ENCODE results near the gene ARHGEF37.
A peak's percentile ranks its signal among the peaks of the same experiment; 100 is the strongest.

ARHGEF37 gene

GRCh38 chr5:149636861-149637246, 55.6 kb downstream of the ARHGEF37 start:
- Histone ChIP-seq H3K79me2 (ENCODE audit: insufficient read depth, low read length) (no peaks in the 10 kb centered on the region), H3K27me3 (ENCODE audit: insufficient read depth, low read length, poor library complexity, severe bottlenecking) (no peaks in the 10 kb centered on the region), H3K4me1 (ENCODE audit: insufficient read depth, low read length, poor library complexity, severe bottlenecking) (no peaks in the 10 kb centered on the region), H3K4me3 (ENCODE audit: low read length, poor library complexity, severe bottlenecking) (no peak overlapping the region), H3K36me3 (ENCODE audit: insufficient read depth, low read length) (no peaks in the 10 kb centered on the region), H3K4me2 (ENCODE audit: low read depth, low read length, poor library complexity, severe bottlenecking) (no peak overlapping the region), H4K20me1 (ENCODE audit: insufficient read depth, low read length, poor library complexity, severe bottlenecking) (no peaks in the 10 kb centered on the region), H3K9me2 (replicated peaks; ENCODE audit: low read depth, low read length) (no peaks in the 10 kb centered on the region), H3F3A (ENCODE audit: low read depth) (no peaks in the 10 kb centered on the region), H2AFZ (ENCODE audit: low read length) (no peak overlapping the region), H3K9me3 (ENCODE audit: insufficient read depth, low read depth, low read length) (no peaks in the 10 kb centered on the region), H3K9ac (ENCODE audit: low read depth, low read length, poor library complexity, severe bottlenecking) (no peak overlapping the region)
- TF ChIP-seq, protein P1, sequence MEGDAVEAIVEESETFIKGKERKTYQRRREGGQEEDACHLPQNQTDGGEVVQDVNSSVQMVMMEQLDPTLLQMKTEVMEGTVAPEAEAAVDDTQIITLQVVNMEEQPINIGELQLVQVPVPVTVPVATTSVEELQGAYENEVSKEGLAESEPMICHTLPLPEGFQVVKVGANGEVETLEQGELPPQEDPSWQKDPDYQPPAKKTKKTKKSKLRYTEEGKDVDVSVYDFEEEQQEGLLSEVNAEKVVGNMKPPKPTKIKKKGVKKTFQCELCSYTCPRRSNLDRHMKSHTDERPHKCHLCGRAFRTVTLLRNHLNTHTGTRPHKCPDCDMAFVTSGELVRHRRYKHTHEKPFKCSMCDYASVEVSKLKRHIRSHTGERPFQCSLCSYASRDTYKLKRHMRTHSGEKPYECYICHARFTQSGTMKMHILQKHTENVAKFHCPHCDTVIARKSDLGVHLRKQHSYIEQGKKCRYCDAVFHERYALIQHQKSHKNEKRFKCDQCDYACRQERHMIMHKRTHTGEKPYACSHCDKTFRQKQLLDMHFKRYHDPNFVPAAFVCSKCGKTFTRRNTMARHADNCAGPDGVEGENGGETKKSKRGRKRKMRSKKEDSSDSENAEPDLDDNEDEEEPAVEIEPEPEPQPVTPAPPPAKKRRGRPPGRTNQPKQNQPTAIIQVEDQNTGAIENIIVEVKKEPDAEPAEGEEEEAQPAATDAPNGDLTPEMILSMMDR (conservative IDR thresholded peaks at IDR 0.05; ENCODE audit: low read length) = peak; percentile 91
- TF ChIP-seq EZH2phosphoT487 (IDR thresholded peaks at IDR 0.05; ENCODE audit: borderline replicate concordance) = no peak

DNA sequence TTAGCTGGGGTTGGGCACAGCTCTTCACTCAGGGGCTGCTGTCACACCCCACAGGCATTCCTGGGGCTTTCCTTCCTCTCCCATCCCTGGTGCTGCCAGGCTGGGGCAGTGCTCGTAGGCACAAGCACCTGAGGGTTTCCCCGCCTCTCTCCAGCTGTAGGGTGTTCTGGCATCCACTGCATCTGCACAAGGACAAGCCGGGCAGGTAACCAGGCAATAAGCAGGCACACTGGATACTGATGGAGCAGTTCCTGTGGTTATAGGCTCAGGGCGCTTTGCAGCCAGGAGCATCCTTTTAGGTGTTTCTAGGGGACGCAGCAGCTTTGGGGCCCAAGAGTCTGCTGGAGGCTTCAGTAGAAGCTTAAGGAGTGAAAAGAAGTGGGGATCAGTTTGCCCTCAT, 56.8 kb downstream of the ARHGEF37 start:
- no peak overlapping the region for H3K4me3 ChIP-seq (ENCODE audit: low read length, poor library complexity, severe bottlenecking)
- H3K4me2 ChIP-seq (ENCODE audit: low read depth, low read length, poor library complexity, severe bottlenecking) = no peak overlapping the region
- TF ChIP-seq, protein P1 (conservative IDR thresholded peaks at IDR 0.05; ENCODE audit: low read length) = no peak
- no peak for TF ChIP-seq EZH2phosphoT487 (IDR thresholded peaks at IDR 0.05; ENCODE audit: borderline replicate concordance)
- H3K79me2 ChIP-seq (ENCODE audit: insufficient read depth, low read length) = no peaks in the 10 kb centered on the region
- no peaks in the 10 kb centered on the region for H3K36me3 ChIP-seq (ENCODE audit: insufficient read depth, low read length)
- H2AFZ ChIP-seq (ENCODE audit: low read length) = no peak overlapping the region
- H3K9me3 ChIP-seq (ENCODE audit: insufficient read depth, low read depth, low read length) = no peaks in the 10 kb centered on the region
- H4K20me1 ChIP-seq (ENCODE audit: insufficient read depth, low read length, poor library complexity, severe bottlenecking) = no peaks in the 10 kb centered on the region
- H3K27me3 ChIP-seq (ENCODE audit: insufficient read depth, low read length, poor library complexity, severe bottlenecking) = no peaks in the 10 kb centered on the region
- H3F3A ChIP-seq (ENCODE audit: low read depth) = no peaks in the 10 kb centered on the region
- no peaks in the 10 kb centered on the region for H3K9me2 ChIP-seq (replicated peaks; ENCODE audit: low read depth, low read length)
- no peak overlapping the region for H3K9ac ChIP-seq (ENCODE audit: low read depth, low read length, poor library complexity, severe bottlenecking)
- no peaks in the 10 kb centered on the region for H3K4me1 ChIP-seq (ENCODE audit: insufficient read depth, low read length, poor library complexity, severe bottlenecking)

GRCh38 chr5:149638546-149639241, 57.4 kb downstream of the ARHGEF37 start:
- H3K4me2 ChIP-seq (ENCODE audit: low read depth, low read length, poor library complexity, severe bottlenecking) = no peak overlapping the region
- no peaks in the 10 kb centered on the region for H3K4me1 ChIP-seq (ENCODE audit: insufficient read depth, low read length, poor library complexity, severe bottlenecking)
- H3K27me3 ChIP-seq (ENCODE audit: insufficient read depth, low read length, poor library complexity, severe bottlenecking) = no peaks in the 10 kb centered on the region
- H3F3A ChIP-seq (ENCODE audit: low read depth) = no peaks in the 10 kb centered on the region
- H3K9ac ChIP-seq (ENCODE audit: low read depth, low read length, poor library complexity, severe bottlenecking) = no peak overlapping the region
- no peaks in the 10 kb centered on the region for H3K36me3 ChIP-seq (ENCODE audit: insufficient read depth, low read length)
- no peaks in the 10 kb centered on the region for H3K79me2 ChIP-seq (ENCODE audit: insufficient read depth, low read length)
- no peak overlapping the region for H2AFZ ChIP-seq (ENCODE audit: low read length)
- no peak overlapping the region for H3K4me3 ChIP-seq (ENCODE audit: low read length, poor library complexity, severe bottlenecking)
- TF ChIP-seq EZH2phosphoT487 (IDR thresholded peaks at IDR 0.05; ENCODE audit: borderline replicate concordance) = no peak
- TF ChIP-seq, protein P1 (conservative IDR thresholded peaks at IDR 0.05; ENCODE audit: low read length) = no peak
- no peaks in the 10 kb centered on the region for H3K9me2 ChIP-seq (replicated peaks; ENCODE audit: low read depth, low read length)
- no peaks in the 10 kb centered on the region for H4K20me1 ChIP-seq (ENCODE audit: insufficient read depth, low read length, poor library complexity, severe bottlenecking)
- no peaks in the 10 kb centered on the region for H3K9me3 ChIP-seq (ENCODE audit: insufficient read depth, low read depth, low read length)

Data from Loucy (cell line).